HG02884 (cell line): ENCODE measurements around the gene LEMD1.

ENCODE experiments used
- ATAC-seq: cut with Tn5 transposase; IDR thresholded peaks from one replicate; pipeline ENCODE4 v1.9.1; 2021; ENCODE audit warnings: mild to moderate bottlenecking, moderate library complexity; ENCODE audit not compliant: unreplicated experiment

The LEMD1 gene

DNA sequence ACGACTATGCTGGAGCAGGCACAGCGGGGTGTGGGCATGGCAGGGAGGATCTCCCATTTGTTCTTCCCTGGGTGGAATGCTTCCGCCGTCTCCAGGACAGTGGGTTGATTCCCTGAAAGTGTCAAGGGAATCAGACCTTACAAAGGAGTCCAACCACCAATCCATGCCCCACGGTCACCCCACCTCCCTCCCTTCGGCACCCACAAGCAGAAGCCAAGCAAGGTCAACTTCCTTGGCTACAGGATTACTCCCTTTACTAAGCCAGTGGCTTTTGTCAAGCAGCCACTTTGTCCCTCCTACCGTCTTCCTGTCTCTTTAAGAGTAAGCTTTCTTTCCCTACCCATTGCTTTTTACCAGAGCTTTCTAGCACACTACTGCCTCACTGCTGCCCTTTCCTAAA, 84.4 kb downstream of the LEMD1 start:
- ATAC-seq = no peak

- ATAC-seq = no peak
Observed at GRCh38 chr1:205335692-205336091, 86.2 kb downstream of the LEMD1 start.

DNA sequence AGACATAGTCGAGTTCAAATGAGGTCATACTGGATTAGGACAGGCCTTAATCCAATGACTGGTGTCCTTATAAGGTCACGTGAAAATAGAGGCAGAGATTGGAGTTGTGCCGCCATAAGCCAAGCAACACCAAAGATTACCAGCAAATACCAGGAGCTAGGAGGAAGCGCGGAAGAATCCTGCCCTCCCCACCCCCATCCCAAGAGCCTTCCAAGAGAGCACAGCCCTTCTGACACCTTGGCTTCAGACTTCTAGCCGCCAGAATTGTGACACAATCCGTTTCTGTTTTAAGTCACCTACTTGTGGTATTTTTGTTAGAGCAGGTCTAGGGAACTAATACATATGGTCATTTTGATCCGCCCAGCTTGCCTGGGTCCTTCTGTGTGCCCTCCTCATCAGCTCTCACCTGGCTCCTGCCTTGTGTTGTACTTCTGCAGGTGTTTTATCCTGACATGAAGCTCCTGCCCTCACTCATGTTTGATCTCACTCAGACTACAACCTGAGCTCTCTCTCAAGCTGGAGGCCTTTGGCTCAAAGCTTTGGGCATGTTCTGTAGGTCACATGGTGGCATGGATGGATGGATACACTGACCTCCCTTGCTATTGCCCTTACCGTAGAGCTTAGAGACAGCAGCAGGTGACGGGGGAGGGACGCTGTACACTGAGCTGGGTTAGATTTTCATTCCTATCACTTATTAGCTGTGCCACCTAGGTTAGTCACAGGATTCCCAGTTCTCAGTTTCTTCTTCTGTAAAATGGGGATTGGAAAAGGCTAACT, 89.7 kb downstream of the LEMD1 start:
- ATAC-seq = no peak
